Heart left ventricle (tissue), 16 donors: Measurements from ENCODE around the gene TUBB3. TPM values are rescaled to one million over a fixed set of nuclear protein-coding genes. Genes with fewer than 3 reads are reported as not detected.
"Not testable (repeated sequence)": the region's sequence is repeated elsewhere in the genome, so short reads cannot be mapped to it uniquely, and the experiment has no call there.

Experiments
- ATAC-seq, 4 donors: fragments of 200-7000 bp; cut with Tn5 transposase; one replicate each; pipeline ENCODE4 v1.9.1; 2020 to 2022; ENCODE audit warnings: moderate library complexity in 4 of 4, mild to moderate bottlenecking in 3 of 4, moderate number of reproducible peaks in 1 of 4
- DNase-seq, 5 donors: peaks; one replicate each; pipeline ENCODE4 v3.0.0-alpha.2; 2020
- H3K27ac ChIP-seq, 12 donors: fragments of 200-600 bp; sonication (generic) in 4 of 12; one replicate each; pipeline versions ENCODE4 v1.5.0 to v1.8.0; 2016 to 2022; ENCODE audit warnings: mild to moderate bottlenecking in 2 of 12
- H3K27me3 ChIP-seq, 9 donors: fragments of 200-600 bp; sonication (generic) in 2 of 9; one replicate each; pipeline versions ENCODE4 v1.5.1 to v1.8.0; 2016 to 2022; ENCODE audit warnings: mild to moderate bottlenecking in 3 of 9
- H3K36me3 ChIP-seq, 9 donors: fragments of 200-600 bp; sonication (generic) in 2 of 9; one replicate each; pipeline versions ENCODE4 v1.5.0 to v1.8.0; 2018 to 2022; ENCODE audit warnings: mild to moderate bottlenecking in 2 of 9
- H3K4me1 ChIP-seq, 12 donors: fragments of 200-600 bp; sonication (generic) in 4 of 12; one replicate each; pipeline versions ENCODE4 v1.5.0 to v1.8.0; 2016 to 2022; ENCODE audit warnings: mild to moderate bottlenecking in 3 of 12
- H3K4me3 ChIP-seq, 12 donors: fragments of 200-600 bp; sonication (generic) in 4 of 12; one replicate each; pipeline versions ENCODE4 v1.5.0 to v1.8.0; 2017 to 2022; ENCODE audit warnings: mild to moderate bottlenecking in 9 of 12, moderate library complexity in 4 of 12
- H3K9me3 ChIP-seq, 12 donors: fragments of 200-600 bp; sonication (generic) in 4 of 12; one replicate each; pipeline versions ENCODE4 v1.5.0 to v1.8.0; 2016 to 2022; ENCODE audit warnings: mild to moderate bottlenecking in 1 of 12
- CTCF ChIP-seq, 12 donors: fragments of 200-600 bp; sonication (generic) in 4 of 12; IDR thresholded peaks; one replicate each; pipeline versions ENCODE4 v1.5.0 to v1.8.0; 2018 to 2022; ENCODE audit warnings: antibody characterized with exemption in 12 of 12, mild to moderate bottlenecking in 5 of 12
- POLR2A ChIP-seq, 2 donors: fragments of 450-650 bp; IDR thresholded peaks; one replicate each; pipeline ENCODE4 v1.6.1; 2017; ENCODE audit warnings: antibody characterized with exemption in 2 of 2, mild to moderate bottlenecking in 2 of 2, moderate library complexity in 2 of 2
- WGBS, 4 donors: extraction: QIAGEN DNeasy Blood & Tissue Kit in 2 of 4; methylation state at CpG; one replicate each; pipeline versions ENCODE4 v1.1.5 to v1.1.7; 2013 to 2018; 5-methylcytosine and 5-hydroxymethylcytosine counted together
- intact Hi-C, 10 donors: fragments of 100-400 bp; cut with DNase I; formaldehyde crosslinking; loops; one replicate each; pipeline versions ENCODE4 v1.11.1 to v1.14.2; 2022
- polyA plus RNA-seq, 2 donors: library from polyadenylated mRNA; stranded (reverse); fragments of 200-250 nt; gene quantifications; one replicate each; pipeline ENCODE4 v1.2.3, GENCODE V29; 2013
- total RNA-seq, 9 donors: library from RNA; depleted of rRNA in 2 of 9; stranded (reverse); fragments of >200 nt in 2 of 9; fragmentation: NEBNext Ultra II Directional in 3 of 9; extraction: Animal tissue kit (Norgen Biotek cat#: 25700) in 3 of 9; gene quantifications; one replicate each; pipeline versions ENCODE4 v1.1.0 to v1.2.4, GENCODE V29; 2016 to 2023
- donor health status: ischemic (EF 13 %, LVEDD 7.1; RV severe dilation, severe dysfunction).
- donor health status: healthy with polysubstance abuse.
- donor health status: DM: no; HTN: yes; CAD: no.
- donor health status: DM: no; HTN: no; CAD: no.
- donor health status: ischemic (EF 25% LVEDD 6.9; RV normal size, moderate dysfunction).
- donor health status: ischemic (EF 25% LVEDD 5.7; RV mildly dilated, moderate dysfunction).
- donor health status: healthy.
- donor health status: DM: yes; HTN: yes; CAD: no.
- donor health status: ischemic (EF 35%, LVEDD 5.7; RV mildly dilated, moderate dysfunction).
- donor health status: nonischemic (EF 11% LVEDD 7.7; RV severe dilation, severe dysfunction).
- donor health status: DM: yes; HTN: yes; CAD: no.
- donor health status: PGD.
- donor health status: ischemic (EF 29% LVEDD 5.4; RV normal size, mild dysfunction).
- donor health status: nonischemic (EF 23%, LVEDD 6.1; RV moderate dilation, normal function).

TUBB3 gene
- total and polyA plus RNA-seq, 11 donors, result 0.19 to 18.1 (median 4.1) TPM

- H3K27me3 ChIP-seq, result no peaks in the 10 kb centered on the region
- 76 to 100% (median 81%) methylated on average over 2 to 14 of the region's 14 CpGs for WGBS, 4 donors
- intact Hi-C loops, result no loop called here
- peaks cover 0 to 39% (median 32%) of the 10 kb centered on the region in 9 donors for H3K36me3 ChIP-seq
- no peak overlapping the region for H3K4me3 ChIP-seq
- H3K27ac ChIP-seq, result no peak overlapping the region
- H3K4me1 ChIP-seq, result peaks cover under 1 to 17% (median 12%) of the 10 kb centered on the region in 12 donors
- no peak for TF ChIP-seq CTCF (IDR thresholded peaks at IDR 0.05)
- no peak for TF ChIP-seq POLR2A (IDR thresholded peaks at IDR 0.05)
- DNase-seq (no peak), ATAC-seq (no peak)
- H3K9me3 ChIP-seq, result no peaks in the 10 kb centered on the region
Measured at GRCh38 chr16:89912627-89913026, 10.5 kb upstream of the TUBB3 start.

DNA sequence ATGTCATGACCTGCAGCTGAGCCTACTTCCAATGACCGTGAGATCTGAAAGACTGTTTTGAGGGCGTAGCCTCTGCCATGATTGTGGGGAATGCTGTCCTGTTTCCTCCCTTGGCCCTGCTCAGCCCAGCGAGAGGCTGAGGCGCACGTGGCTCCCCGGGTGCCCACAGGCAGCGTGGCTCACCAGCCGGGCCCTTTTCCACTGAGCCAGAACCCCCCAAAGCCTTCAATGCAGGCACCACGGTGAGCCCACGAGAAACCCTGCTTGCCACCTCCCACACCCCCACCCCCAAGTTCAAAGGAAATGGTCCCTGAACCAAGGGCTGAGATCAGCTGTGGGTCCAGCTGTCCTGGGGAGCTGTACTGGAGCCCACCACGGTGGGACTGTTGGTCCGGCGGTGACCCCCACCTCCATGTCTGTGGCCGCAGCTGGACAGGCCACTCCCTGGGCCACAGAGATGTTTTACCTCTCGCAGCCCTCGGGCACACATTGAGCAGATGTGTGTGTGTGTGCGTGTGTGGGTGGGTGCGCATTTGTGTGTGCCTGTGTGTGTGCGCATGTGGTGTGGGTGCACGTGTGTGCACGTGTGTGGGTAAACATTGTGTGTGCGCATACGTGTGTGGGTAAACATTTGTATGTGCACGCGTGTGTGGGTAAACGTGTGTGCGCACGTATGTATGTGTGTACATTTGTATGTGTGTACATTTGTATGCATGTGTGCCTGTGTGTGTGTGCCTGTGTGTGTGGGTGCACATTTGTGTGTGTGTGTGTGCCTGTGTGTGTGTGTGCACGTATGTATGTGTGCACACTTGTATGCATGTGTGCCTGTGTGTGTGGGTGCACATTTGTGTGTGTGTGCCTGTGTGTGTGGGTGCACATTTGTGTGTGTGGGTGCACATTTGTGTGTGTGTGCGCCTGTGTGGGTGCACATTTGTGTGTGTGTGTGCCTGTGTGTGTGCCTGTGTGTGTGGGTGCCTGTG is 9.4 kb upstream of the TUBB3 start:
- no peak for ATAC-seq
- intact Hi-C loops, result no loop called here

GRCh38 chr16:89914642-89915285 is 8.4 kb upstream of the TUBB3 start:
- intact Hi-C loops, result loop anchor here in 2 of 10 donors (5.0 kb wide), 1 partner anchor 42 kb away; the partner anchor contains the start of gene TCF25 (in 2 of the 2)
- H3K27ac ChIP-seq, ATAC-seq, H3K9me3 ChIP-seq, H3K27me3 ChIP-seq, H3K4me3 ChIP-seq, DNase-seq: not testable (repeated sequence)
- Histone ChIP-seq H3K4me1 (peaks cover 7 to 30% (median 27%) of the 10 kb centered on the region in 12 donors), H3K36me3 (peaks cover 0 to 32% (median 23%) of the 10 kb centered on the region in 9 donors)
- 56 to 72% (median 66%) methylated on average over 4 to 11 of the region's 11 CpGs for WGBS, 4 donors

More for the DNA sequence above, 9.4 kb upstream of the TUBB3 start:
- H3K4me3 ChIP-seq, result no peak overlapping the region
- no peak overlapping the region for H3K27ac ChIP-seq
- H3K9me3 ChIP-seq, result no peaks in the 10 kb centered on the region
- peaks cover 0 to 39% (median 31%) of the 10 kb centered on the region in 9 donors for H3K36me3 ChIP-seq
- peaks cover 7 to 28% (median 23%) of the 10 kb centered on the region in 12 donors for H3K4me1 ChIP-seq
- TF ChIP-seq CTCF (IDR thresholded peaks at IDR 0.05) (no peak), POLR2A (IDR thresholded peaks at IDR 0.05) (no peak)
- DNase-seq, result no peak
- WGBS, 4 donors, result 80 to 88% (median 84%) methylated on average over 27 to 30 of the region's 30 CpGs
- peaks cover 0 to 2% (median 0%) of the 10 kb centered on the region in 9 donors for H3K27me3 ChIP-seq

DNA sequence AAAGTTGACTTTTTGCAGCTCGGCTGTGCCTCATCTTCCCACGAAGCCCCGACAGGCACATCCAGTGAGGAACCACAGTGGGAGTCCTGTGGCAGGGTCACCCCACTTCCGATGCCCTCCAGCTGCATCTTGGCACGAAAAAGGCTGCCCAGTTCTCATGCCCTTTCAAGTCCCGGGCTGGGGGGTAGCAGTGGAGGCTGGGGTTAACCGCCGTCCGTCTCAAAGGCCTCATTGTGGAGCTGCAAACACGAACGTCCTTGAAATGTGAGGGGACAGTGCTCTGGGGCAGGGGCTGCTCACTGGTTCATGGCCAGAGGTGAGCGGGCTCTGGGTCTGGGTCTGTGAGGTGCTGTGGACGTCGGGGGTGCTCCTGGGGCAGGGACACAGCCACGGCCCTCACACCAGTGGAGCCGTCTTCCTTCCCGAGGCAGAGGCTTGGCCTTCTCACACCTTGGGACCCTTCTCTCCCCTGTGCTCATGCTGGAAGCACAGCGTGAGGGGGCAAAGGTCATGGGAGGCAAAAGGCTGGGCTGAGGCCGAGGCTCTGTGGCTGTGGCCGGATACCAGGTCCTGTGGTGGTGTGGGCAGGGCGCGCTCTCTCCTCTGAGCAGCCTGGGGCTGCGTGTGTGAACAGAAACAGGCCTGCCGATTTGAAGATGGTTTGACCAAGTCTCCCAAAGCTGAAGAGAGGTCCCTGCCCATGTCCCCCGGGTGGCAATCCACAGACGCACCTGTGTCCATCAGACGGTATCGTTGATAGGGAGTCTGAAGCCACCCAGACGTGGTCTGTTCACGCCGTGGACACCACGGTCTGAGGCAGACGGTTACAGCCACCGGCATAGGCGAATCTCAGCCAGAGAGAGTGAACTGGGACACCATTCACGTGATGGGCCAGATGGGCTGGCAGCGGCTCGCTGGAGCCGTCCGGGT is 7.6 kb upstream of the TUBB3 start:
- 82 to 85% (median 83%) methylated on average over 35 to 40 of the region's 40 CpGs for WGBS, 4 donors
- H3K4me3 ChIP-seq, result no peak overlapping the region
- DNase-seq (no peak), ATAC-seq (no peak)
- no peak for TF ChIP-seq POLR2A (IDR thresholded peaks at IDR 0.05)
- TF ChIP-seq CTCF (IDR thresholded peaks at IDR 0.05), result no peak
- intact Hi-C loops, result loop anchor here in 2 of 10 donors (5.0 kb wide), 1 partner anchor 43 kb away; the partner anchor contains the start of gene TCF25 (in 2 of the 2)
- H3K27ac ChIP-seq, result no peak overlapping the region
- H3K4me1 ChIP-seq, result peaks cover 4 to 24% (median 19%) of the 10 kb centered on the region in 12 donors
- no peaks in the 10 kb centered on the region for H3K9me3 ChIP-seq
- peaks cover 0 to 8% (median 0%) of the 10 kb centered on the region in 9 donors for H3K27me3 ChIP-seq
- peaks cover 0 to 24% (median 16%) of the 10 kb centered on the region in 9 donors for H3K36me3 ChIP-seq
